GM12892 (cell line): Measurements from ENCODE around the gene SERAC1.

Experiments
- POLR2A ChIP-seq: IDR thresholded peaks from 2 replicates; pipeline ENCODE4 v1.6.1; 2011; ENCODE audit warnings: low read depth, low read length, control low read depth
- POLR2AphosphoS5 ChIP-seq: IDR thresholded peaks from 2 replicates; pipeline ENCODE4 v1.6.1; 2011; ENCODE audit warnings: low read depth, low read length, control low read depth
- TAF1 ChIP-seq: IDR thresholded peaks from 2 replicates; pipeline ENCODE4 v1.6.1; 2011; ENCODE audit warnings: low read depth, mild to moderate bottlenecking, control low read depth, low read length, borderline replicate concordance

DNA sequence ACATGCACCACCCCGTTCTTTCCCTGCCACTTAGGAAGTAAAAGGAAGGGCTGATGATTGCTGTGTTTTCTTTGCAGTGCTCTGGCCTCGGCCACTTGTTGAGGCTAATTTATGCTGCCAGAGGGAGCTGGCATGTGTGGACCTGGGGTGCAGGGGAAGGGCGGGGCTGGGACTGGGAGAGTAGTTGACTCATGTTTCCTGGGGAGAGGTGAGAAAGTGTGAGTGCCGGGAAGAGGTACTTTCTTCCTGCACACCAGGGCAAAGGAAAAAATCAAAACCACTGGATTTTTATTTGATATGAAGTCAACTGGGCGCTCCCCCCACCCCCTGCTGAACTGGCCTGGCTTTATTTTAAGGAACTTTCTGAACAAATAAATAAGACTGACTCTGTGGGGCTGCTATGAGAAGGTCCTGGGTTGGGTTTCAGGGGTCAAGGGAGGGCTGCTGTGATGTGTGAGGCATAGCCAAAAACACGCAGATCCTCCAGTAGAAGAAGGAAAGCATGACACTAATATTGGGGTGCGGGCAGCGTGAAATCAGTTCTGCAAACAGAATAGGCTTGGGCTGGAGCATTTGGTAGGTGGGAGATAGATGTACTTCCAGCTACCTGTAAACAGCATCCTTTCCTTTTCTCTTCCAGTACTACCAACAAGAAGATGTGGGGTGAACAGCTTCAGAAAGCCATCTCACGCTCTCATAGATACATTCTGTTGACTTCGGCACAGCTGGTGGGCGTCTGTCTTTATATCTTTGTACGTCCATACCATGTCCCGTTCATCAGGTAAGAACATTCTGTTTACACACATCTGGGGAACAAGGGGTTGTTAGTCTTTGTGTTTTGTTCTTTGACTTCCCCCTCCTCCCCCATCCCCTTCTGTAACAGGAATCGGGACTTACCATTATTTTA is 98.9 kb downstream of the SERAC1 start:
- TF ChIP-seq POLR2AphosphoS5 (no peak), POLR2A (no peak), TAF1 (no peak)
